H1 (cell line): ENCODE results near the gene FRY. TPM values are rescaled to one million over a fixed set of nuclear protein-coding genes. Genes with fewer than 3 reads are reported as not detected.

ENCODE experiments used
- CHD2 ChIP-seq: IDR thresholded peaks from 2 replicates; pipeline ENCODE4 v1.6.1; 2012; ENCODE audit warnings: low read length, improper control_type of control experiment
- PHF8 ChIP-seq: fragments of 200-600 bp; sonication (generic); conservative IDR thresholded peaks from 2 replicates; pipeline ENCODE4 v1.7.1; 2012; ENCODE audit warnings: low read depth, mild to moderate bottlenecking, inconsistent platforms, low read length, moderate library complexity
- RBBP5 ChIP-seq: IDR thresholded peaks from 2 replicates; pipeline ENCODE4 v1.7.1; 2012; ENCODE audit warnings: low read depth, mild to moderate bottlenecking, inconsistent platforms, low read length, moderate library complexity, borderline replicate concordance
- RNF2 ChIP-seq: fragments of 200-900, 300-1000 bp; sonication (generic); IDR thresholded peaks from 2 replicates; pipeline ENCODE4 v1.7.1; 2016; ENCODE audit warnings: borderline replicate concordance, low read depth, mild to moderate bottlenecking, antibody characterized with exemption, low read length; ENCODE audit not compliant: poor library complexity, severe bottlenecking; ENCODE audit errors: missing control alignments
- SUZ12 ChIP-seq: fragments of 200-600 bp; sonication (generic); IDR thresholded peaks from 2 replicates; pipeline ENCODE4 v1.6.1; 2012; ENCODE audit warnings: mild to moderate bottlenecking, inconsistent platforms, low read length, moderate library complexity, mixed read lengths
- TAF1 ChIP-seq: IDR thresholded peaks from 2 replicates; pipeline ENCODE4 v1.6.1; 2011; ENCODE audit warnings: mild to moderate bottlenecking, low read depth, low read length
- TCF12 ChIP-seq: IDR thresholded peaks from 2 replicates; pipeline ENCODE4 v1.6.1; 2011; ENCODE audit warnings: low read depth, mild to moderate bottlenecking, low read length
- polyA plus RNA-seq, 7 experiments: library from polyadenylated mRNA; depleted of rRNA in 3 of 7; stranded (reverse) in 5 of 7; unstranded in 2 of 7; fragments of >200 nt in 5 of 7; fragments of 200-250 nt in 2 of 7; gene quantifications; 1 replicate in 5 of 7; 2 replicates in 1 of 7; 4 replicates in 1 of 7; pipeline versions ENCODE4 v1.2.1 to v1.2.3, GENCODE V29; 2011 to 2013; ENCODE audit warnings: missing spikeins in 2 of 7, mixed read lengths in 2 of 7
- total RNA-seq: library from RNA; stranded (reverse); fragmentation: NEBNext Ultra II Directional; extraction: Animal tissue kit (Norgen Biotek cat#: 25700); gene quantifications from 2 replicates; pipeline ENCODE4 v1.2.1, GENCODE V29; 2021
- TF ChIP-seq, protein P1 (sequence below), 3 experiments: IDR thresholded peaks; 1 replicate in 2 of 3; 2 replicates in 1 of 3; pipeline versions ENCODE4 v1.5.1 to v1.6.1; 2011; ENCODE audit warnings: low read length in 3 of 3, mild to moderate bottlenecking in 3 of 3, inconsistent platforms in 2 of 3, low read depth in 1 of 3, moderate library complexity in 1 of 3; ENCODE audit not compliant: insufficient read depth in 1 of 3; ENCODE audit errors: control extremely low read depth in 1 of 3

FRY gene
- total and polyA plus RNA-seq, 2 of the 8 experiments (the other 6 are each of a cell fraction or from before 2014, with no cell fraction given): 4.3 to 9.2 TPM

DNA sequence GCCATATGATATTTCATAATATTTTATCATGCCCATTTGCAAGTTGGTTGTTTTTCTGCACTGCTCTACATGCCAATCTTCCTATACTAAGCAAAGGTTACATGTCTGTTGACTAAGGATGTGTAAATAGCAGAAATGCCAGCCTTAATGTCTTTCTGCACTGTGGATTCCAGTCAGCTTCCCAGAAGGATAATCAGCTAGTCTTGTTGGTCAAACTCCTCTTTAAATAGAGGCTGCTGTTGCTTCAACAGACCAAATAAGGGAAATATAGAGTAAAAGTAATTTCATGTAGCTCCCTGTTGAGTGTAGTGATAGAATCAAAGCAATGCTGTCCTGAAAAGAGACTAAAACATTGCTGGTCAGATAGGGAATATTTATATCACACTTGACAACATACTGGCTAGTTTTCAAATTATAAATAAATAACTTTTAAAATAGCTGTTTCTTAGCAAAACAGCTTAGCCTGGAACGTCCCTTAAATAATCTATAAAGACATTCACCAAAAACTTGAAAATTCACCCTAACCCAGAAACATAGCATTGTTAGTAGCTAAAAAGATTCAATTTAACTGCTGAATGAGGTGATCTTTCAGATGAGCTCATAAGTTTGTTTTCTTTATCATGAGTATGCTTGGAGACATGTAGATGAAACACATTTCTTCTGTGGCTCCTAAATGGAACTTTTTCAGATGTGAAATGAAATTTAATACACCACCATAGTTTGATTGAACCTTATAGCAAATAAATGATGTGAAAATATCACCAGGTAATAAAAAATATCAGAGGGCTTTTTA lies 56.6 kb downstream of the FRY start (continued):
- TF ChIP-seq, protein P1, sequence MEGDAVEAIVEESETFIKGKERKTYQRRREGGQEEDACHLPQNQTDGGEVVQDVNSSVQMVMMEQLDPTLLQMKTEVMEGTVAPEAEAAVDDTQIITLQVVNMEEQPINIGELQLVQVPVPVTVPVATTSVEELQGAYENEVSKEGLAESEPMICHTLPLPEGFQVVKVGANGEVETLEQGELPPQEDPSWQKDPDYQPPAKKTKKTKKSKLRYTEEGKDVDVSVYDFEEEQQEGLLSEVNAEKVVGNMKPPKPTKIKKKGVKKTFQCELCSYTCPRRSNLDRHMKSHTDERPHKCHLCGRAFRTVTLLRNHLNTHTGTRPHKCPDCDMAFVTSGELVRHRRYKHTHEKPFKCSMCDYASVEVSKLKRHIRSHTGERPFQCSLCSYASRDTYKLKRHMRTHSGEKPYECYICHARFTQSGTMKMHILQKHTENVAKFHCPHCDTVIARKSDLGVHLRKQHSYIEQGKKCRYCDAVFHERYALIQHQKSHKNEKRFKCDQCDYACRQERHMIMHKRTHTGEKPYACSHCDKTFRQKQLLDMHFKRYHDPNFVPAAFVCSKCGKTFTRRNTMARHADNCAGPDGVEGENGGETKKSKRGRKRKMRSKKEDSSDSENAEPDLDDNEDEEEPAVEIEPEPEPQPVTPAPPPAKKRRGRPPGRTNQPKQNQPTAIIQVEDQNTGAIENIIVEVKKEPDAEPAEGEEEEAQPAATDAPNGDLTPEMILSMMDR (IDR thresholded peaks at IDR 0.05; ENCODE audit: control extremely low read depth in 1 of 3, insufficient read depth in 1 of 3, low read depth in 1 of 3, low read length in 3 of 3): no peak
- TF ChIP-seq RNF2: no peak
- TF ChIP-seq PHF8: no peak
- no peak for TF ChIP-seq CHD2
- TF ChIP-seq RBBP5: no peak
- no peak for TF ChIP-seq TCF12
- no peak for TF ChIP-seq SUZ12
- TF ChIP-seq TAF1: no peak
